ENCODE measurements around the gene FEM1C.

DNA sequence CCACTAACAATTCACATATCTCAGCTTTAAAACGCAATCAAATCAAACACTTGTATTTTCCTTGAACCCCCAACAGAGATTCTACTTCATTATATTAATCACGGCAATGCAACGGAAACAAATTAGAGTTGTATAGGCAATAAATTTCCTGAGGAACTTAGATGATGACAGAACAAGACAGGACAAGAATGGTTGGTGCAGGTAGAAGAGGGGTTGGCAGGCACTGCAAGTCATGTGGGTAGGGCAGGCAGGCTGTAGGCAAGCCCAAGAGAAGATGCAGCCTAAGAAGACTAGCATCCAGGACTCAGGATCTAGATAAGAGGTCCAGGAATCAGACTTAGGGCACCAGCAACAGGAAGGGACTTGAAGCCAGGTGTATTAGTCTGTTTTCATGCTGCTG lies 16.6 kb upstream of the FEM1C start:
- TF ChIP-seq POLR2A (IDR thresholded peaks at IDR 0.05) = no peak
- TF ChIP-seq, protein P1, sequence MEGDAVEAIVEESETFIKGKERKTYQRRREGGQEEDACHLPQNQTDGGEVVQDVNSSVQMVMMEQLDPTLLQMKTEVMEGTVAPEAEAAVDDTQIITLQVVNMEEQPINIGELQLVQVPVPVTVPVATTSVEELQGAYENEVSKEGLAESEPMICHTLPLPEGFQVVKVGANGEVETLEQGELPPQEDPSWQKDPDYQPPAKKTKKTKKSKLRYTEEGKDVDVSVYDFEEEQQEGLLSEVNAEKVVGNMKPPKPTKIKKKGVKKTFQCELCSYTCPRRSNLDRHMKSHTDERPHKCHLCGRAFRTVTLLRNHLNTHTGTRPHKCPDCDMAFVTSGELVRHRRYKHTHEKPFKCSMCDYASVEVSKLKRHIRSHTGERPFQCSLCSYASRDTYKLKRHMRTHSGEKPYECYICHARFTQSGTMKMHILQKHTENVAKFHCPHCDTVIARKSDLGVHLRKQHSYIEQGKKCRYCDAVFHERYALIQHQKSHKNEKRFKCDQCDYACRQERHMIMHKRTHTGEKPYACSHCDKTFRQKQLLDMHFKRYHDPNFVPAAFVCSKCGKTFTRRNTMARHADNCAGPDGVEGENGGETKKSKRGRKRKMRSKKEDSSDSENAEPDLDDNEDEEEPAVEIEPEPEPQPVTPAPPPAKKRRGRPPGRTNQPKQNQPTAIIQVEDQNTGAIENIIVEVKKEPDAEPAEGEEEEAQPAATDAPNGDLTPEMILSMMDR (IDR thresholded peaks at IDR 0.05 in 4 of 5, conservative IDR thresholded peaks at IDR 0.05 in 1 of 5) = no peak
